OCI-LY7 (cell line): ENCODE data around the gene CSRNP3.

Source experiments
- CTCF ChIP-seq: fragments of 200-600 bp; sonication (generic); conservative IDR thresholded peaks from 2 replicates; pipeline ENCODE4 v1.5.1; 2014; ENCODE audit warnings: mild to moderate bottlenecking, antibody characterized with exemption, low read length, moderate library complexity, mixed read lengths
- EZH2phosphoT487 ChIP-seq: fragments of 200-600 bp; sonication (generic); IDR thresholded peaks from 2 replicates; pipeline ENCODE4 v1.6.1; 2018; ENCODE audit warnings: low read depth, borderline replicate concordance, mild to moderate bottlenecking, mixed run types, antibody characterized with exemption, low read length, moderate library complexity, mixed read lengths

DNA sequence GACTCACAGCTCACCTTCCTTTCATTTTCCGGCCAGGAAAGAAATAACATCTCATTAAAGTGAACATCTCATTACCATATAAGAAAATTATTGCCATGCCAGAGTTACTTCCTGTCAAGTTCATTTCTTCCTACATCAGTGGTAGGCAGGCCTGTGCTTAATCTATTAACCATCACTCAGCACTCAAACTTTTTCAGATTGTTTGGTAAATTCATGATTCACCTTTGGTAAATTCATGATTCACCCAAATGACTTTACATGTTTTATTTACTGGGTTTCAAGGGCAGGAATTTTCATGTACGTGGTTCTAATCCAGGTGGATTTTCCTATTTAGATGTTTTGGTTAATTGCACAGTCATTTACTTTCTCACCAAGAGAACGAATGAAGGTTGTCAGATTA is 116.5 kb downstream of the CSRNP3 start:
- no peak for TF ChIP-seq CTCF
- TF ChIP-seq EZH2phosphoT487 = no peak
